HUES64 (cell line): ENCODE measurements around the gene ZNF433. TPM values are rescaled to one million over a fixed set of nuclear protein-coding genes. Genes with fewer than 3 reads are reported as not detected.
"Not testable (repeated sequence)": the region's sequence is repeated elsewhere in the genome, so short reads cannot be mapped to it uniquely, and the experiment has no call there.

Experiments used
- H3K27ac ChIP-seq: 2 replicates; pipeline ENCODE4 v1.7.0; 2013; ENCODE audit warnings: low read depth, low read length, inconsistent platforms
- H3K27me3 ChIP-seq: 2 replicates; pipeline ENCODE4 v1.6.1; 2013; ENCODE audit warnings: mild to moderate bottlenecking, low read length; ENCODE audit not compliant: insufficient read depth
- H3K36me3 ChIP-seq: 2 replicates; pipeline ENCODE4 v1.6.1; 2013; ENCODE audit warnings: mild to moderate bottlenecking, low read length; ENCODE audit not compliant: insufficient read depth
- H3K4me1 ChIP-seq: 2 replicates; pipeline ENCODE4 v1.6.1; 2013; ENCODE audit warnings: mild to moderate bottlenecking, low read length, moderate library complexity; ENCODE audit not compliant: insufficient read depth
- H3K4me3 ChIP-seq: 2 replicates; pipeline ENCODE4 v1.5.1; 2013; ENCODE audit warnings: mild to moderate bottlenecking, low read length, moderate library complexity
- H3K9ac ChIP-seq: 2 replicates; pipeline ENCODE4 v1.6.1; 2013; ENCODE audit warnings: mild to moderate bottlenecking, low read depth, low read length
- H3K9me3 ChIP-seq: 2 replicates; pipeline ENCODE4 v1.6.1; 2013; ENCODE audit warnings: low read depth, low read length; ENCODE audit not compliant: insufficient read depth
- WGBS: fragments of 150-250, 120-280 bp; methylation state at CpG from one replicate; pipeline ENCODE4 v1.1.7; 2013; ENCODE audit warnings: missing lambda C conversion rate; 5-methylcytosine and 5-hydroxymethylcytosine counted together
- polyA plus RNA-seq, 2 experiments: library from polyadenylated mRNA; stranded (reverse); fragments of 50-300 nt; gene quantifications; one replicate each; pipeline ENCODE4 v1.2.3, GENCODE V29; 2013

ZNF433 gene
- 1.4 TPM for polyA plus RNA-seq (2013, experiment 1 of 2)
- 2.2 TPM for polyA plus RNA-seq (2013, experiment 2 of 2)

DNA sequence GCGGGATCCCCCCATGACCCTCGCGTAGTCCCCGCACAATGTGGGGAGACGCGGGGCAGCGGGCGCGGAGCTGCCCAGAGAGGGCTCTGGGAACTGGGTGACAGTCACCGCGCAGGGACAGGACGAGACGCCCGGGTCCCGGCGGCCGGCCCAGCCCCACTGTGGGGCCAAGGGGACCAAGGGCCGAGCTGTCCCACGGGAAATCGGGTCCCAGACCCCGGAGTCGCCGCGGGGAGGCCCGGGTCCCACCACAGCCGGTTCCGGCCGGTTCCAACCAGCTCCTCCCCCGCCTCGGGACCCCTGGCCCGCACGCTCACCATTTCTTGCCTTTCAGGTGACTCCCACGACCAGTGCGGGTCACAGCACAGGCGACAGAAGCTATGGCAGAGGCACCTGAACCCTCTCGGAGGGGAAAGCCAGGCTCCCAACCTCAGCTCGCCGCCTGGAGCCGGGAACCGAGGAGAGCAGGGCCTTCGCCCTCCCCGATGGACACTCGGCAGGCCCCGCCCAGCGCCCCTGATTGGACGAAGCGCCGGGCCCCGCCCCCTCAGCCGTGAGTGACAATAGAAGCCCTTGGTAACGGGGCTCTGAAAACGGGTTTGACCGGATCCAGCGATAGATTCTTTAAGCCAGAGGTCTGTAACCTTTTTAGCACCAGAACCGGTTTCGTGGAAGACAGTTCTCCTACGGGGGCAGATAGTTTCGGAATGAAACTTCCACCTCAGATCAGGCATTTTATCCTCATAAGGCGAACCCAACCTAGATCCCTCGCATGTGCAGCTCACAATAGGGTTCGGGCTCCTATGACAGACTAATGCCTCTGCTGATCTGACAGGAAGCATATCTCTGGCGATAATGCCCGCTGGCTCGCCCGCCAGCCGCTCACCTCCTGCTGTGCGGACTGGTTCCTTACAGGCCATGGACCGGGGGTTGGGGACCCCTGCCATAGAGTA is at the start of gene ZNF433:
TSS of gene ZNF433 (minus strand) at position 460 of the 953 bp plus-strand sequence. CDS start at position 320, 140 bp downstream.
- Histone ChIP-seq H3K9me3 (0 out of 2 replicates have a peak, but pooled peaks cover 3% of the 10 kb centered on the region), H3K4me1 (peaks cover 6% of the 10 kb centered on the region; the same call in 1 of the 2 replicates), H3K27me3 (no peaks in the 10 kb centered on the region), H3K27ac (peak within 1 kb of the TSS; percentile 72), H3K4me3 (peak within 1 kb of the TSS; percentile 84), H3K36me3 (no peaks in the 10 kb centered on the region), H3K9ac (peak within 1 kb of the TSS; percentile 93)
- WGBS = 1% methylated on average over 68 of the region's 68 CpGs

DNA sequence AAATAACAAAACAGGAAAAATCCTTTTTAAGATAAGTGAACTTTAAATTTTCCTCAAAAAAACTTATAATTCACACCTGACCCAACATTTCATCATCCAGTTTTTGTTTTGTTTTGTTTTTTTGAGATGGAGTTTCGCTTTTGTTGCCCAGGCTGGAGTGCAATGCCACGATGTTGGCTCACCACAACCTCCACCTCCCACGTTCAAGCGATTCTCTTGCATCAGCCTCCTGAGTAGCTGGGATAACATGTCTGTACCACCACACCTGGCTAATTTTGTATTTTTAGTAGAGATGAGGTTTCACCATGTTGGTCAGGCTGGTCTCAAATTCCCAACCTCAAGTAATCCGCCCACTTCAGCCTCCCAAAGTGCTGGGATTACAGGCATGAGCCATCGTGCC is 47.9 kb upstream of the ZNF433 start:
- H3K27me3 ChIP-seq, H3K27ac ChIP-seq, H3K9ac ChIP-seq, H3K4me3 ChIP-seq, H3K4me1 ChIP-seq: not testable (repeated sequence)
- Histone ChIP-seq H3K36me3 (peaks cover 11% of the 10 kb centered on the region), H3K9me3 (peaks cover 40% of the 10 kb centered on the region)
- WGBS = 94% methylated on average over 5 of the region's 6 CpGs

DNA sequence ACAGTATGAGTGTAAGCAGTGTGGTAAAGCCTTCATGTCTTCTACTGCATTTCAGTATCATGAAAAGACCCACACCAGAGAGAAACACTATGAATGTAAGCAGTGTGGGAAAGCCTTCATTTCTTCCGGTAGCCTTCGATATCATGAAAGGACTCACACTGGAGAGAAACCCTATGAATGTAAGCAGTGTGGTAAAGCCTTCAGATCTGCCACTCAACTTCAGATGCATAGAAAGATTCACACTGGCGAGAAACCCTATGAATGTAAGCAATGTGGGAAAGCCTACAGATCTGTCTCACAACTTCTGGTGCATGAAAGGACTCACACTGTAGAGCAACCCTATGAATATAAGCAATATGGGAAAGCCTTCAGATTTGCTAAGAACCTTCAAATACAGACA is 41.9 kb upstream of the ZNF433 start:
- H3K4me3 ChIP-seq = peak overlapping the region; percentile 9
- H3K9me3 ChIP-seq = peaks cover 89% of the 10 kb centered on the region
- H3K36me3 ChIP-seq = peaks cover 63% of the 10 kb centered on the region

DNA sequence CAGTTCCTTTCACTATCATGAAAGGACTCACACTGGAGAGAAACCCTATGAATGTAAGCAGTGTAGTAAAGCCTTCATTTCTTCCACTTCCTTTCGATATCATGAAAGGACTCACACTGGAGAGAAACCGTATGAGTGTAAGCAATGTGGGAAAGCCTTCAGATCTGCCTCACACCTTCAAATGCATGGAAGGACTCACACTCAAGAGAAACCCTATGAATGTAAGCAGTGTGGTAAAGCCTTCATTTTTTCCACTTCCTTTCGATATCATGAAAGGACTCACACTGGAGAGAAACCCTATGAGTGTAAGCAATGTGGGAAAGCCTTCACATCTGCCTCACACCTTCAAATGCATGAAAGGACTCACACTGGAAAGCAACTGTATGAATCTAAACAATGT is 40.9 kb upstream of the ZNF433 start:
- not testable (repeated sequence) for H3K27me3 ChIP-seq, H3K4me1 ChIP-seq, H3K9ac ChIP-seq, H3K27ac ChIP-seq
- Histone ChIP-seq H3K36me3 (peaks cover 67% of the 10 kb centered on the region), H3K4me3 (peak overlapping the region; percentile 23), H3K9me3 (peaks cover 94% of the 10 kb centered on the region)
- 100% methylated on average over 3 of the region's 3 CpGs for WGBS

More for the DNA sequence above, 41.9 kb upstream of the ZNF433 start:
- 97% methylated on average over 3 of the region's 3 CpGs for WGBS
- no peak overlapping the region for H3K27ac ChIP-seq
- no peaks in the 10 kb centered on the region for H3K27me3 ChIP-seq
- no peaks in the 10 kb centered on the region for H3K4me1 ChIP-seq
- H3K9ac ChIP-seq = no peak overlapping the region

DNA sequence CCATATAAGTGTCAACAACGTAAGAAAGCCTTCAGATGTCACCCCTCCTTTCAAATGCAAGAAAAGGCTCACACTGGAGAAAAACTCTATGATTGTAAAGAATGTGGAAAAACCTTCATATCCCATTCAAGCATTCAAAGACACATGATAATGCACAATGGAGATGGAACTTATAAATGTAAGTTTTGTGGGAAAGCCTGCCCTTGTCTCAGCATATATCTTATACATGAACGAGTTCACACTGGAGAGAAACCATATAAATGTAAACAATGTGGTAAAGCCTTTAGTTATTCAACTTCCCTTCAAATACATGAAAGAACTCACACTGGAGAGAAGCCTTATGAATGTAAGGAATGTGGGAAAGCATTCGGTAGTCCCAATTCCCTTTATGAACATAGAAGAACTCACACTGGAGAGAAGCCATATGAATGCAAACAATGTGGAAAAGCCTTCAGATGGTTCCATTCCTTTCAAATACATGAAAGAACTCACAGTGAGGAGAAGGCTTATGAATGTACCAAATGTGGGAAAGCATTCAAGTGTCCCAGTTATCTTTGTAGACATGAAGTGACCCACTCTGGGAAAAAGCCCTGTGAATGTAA is 40.2 kb upstream of the ZNF433 start:
- Histone ChIP-seq H3K9me3 (peaks cover 94% of the 10 kb centered on the region), H3K4me3 (peak overlapping the region; percentile 21; the same call in 1 of the 2 replicates), H3K4me1 (no peaks in the 10 kb centered on the region), H3K27me3 (no peaks in the 10 kb centered on the region), H3K36me3 (peaks cover 72% of the 10 kb centered on the region), H3K27ac (no peak overlapping the region), H3K9ac (no peak overlapping the region)
- WGBS = 90% methylated on average over 2 of the region's 3 CpGs

DNA sequence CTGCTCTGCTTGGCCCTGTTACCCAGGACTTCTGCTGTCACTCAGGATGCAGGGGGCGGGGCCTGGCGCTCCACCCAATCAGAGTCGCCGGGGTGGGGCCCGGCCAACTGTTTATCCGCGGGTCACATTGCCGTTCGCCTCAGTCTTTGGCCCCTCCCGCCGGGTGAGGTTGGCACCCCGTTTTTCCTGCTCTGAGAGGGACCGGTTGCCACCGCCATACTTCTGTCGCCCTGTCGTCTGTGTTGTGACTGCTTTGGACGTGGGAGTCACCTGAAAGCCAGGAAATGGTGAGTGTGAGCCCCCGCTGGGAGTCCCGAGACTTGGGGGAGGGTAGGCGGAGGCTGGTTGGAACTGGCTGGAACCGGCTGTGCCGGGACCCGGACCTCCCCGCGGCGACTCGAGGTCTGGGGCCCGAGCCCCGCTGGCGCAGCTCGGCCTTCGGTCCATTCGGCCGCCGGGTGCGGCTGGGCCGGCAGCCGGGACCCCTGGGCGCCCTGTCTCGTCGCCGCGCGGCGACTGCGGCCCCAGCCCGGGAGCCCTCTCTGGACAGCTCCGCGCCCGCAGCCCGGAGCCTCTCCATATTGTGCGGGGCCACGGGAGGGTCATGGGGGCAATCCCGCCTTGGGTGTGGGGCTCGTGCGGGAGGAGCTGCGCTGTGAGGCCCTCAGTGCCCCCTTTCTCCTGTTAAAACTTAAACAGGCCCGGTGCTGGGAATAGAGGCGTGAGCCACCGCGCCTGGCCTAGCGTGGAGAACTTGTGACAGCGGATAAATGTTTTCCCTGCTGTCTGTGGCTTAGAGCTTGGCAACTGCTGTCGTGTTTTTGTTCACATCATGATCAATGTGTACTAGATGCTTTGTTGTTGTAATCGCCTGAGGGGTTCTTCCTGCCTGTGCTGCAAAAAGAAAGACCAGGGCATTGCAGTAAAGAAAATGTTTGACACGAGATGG is 29.4 kb upstream of the ZNF433 start, which contains the start of gene ZNF844:
TSS of gene ZNF844 (plus strand) at position 142 of the 949 bp plus-strand sequence. CDS start at position 285, 143 bp downstream.
- Histone ChIP-seq H3K9me3 (peaks cover 12% of the 10 kb centered on the region; the same call in 1 of the 2 replicates), H3K27me3 (no peaks in the 10 kb centered on the region), H3K27ac (peak within 1 kb of the TSS; percentile 71; the same call in 1 of the 2 replicates), H3K4me3 (peak within 1 kb of the TSS; percentile 85), H3K36me3 (no peaks in the 10 kb centered on the region), H3K9ac (peak within 1 kb of the TSS; percentile 84), H3K4me1 (no peaks in the 10 kb centered on the region; the same call in 1 of the 2 replicates)
- WGBS = 3% methylated on average over 66 of the region's 66 CpGs

DNA sequence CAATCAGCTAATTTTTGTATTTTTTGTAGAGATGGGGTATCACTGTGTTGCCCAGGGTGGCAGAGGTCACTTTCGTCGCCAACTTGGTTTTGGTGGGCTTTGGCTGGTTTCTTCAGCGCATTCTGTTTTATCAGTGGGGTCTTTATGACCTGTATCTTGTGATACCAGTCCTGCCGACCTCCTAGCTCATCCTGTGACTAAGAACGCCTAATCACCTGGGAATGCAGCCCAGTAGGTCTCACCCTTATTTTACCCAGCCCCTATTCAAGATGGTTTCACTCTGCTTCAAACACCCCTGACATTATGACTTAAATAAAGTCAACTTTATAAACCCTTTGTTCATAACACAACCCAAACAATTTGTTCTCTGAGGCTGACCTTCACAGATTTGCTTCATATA is 20.3 kb upstream of the ZNF433 start:
- no peak overlapping the region for H3K9ac ChIP-seq
- H3K4me1 ChIP-seq = peaks cover 8% of the 10 kb centered on the region; the same call in 1 of the 2 replicates
- H3K27me3 ChIP-seq = peaks cover 9% of the 10 kb centered on the region
- no peaks in the 10 kb centered on the region for H3K9me3 ChIP-seq
- 88% methylated on average over 5 of the region's 5 CpGs for WGBS
- H3K36me3 ChIP-seq = no peaks in the 10 kb centered on the region
- no peak overlapping the region for H3K4me3 ChIP-seq
- H3K27ac ChIP-seq = no peak overlapping the region

DNA sequence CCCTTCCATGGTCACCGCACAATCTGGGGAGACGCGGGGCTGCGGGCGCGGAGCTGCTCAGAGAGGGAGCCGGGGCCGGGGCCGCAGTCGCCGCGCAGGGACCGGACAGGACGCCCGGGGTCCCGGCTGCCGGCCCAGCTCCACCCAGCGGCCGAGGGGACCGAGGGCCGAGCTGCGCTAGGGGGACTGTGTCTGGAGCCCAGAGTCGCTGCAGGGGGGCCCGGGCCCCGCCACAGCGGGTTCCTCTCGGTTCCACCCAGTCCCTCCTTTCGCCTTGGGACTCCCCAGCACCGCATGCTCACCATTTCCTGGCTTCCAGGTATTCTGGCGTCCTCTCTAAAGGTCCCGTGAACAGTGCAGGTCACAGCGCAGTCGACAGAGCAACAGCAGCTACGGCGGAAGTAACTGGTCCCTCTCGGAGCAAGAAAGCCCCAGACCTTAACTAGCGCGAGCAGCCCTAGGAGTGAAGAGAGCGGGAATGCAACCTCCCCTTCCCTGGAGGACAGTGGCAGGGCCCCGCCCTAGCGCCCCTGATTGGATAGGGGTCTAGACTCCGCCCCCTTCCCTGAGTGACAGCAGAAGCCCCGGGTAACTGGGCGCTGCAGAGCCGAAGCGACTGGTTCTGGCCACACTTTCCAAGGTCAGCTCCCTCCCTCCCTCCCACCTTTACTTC is 17.2 kb upstream of the ZNF433 start, which contains the start of gene ZNF878:
TSS of gene ZNF878 (minus strand) at position 465 of the 673 bp plus-strand sequence. CDS start at position 305, 160 bp downstream.
- Histone ChIP-seq H3K9ac (peak within 1 kb of the TSS; percentile 85), H3K36me3 (peaks cover 5% of the 10 kb centered on the region), H3K27ac (peak within 1 kb of the TSS; percentile 84; the same call in 1 of the 2 replicates), H3K4me1 (peaks cover 8% of the 10 kb centered on the region; the same call in 1 of the 2 replicates), H3K4me3 (peak within 1 kb of the TSS; percentile 91), H3K27me3 (peaks cover 9% of the 10 kb centered on the region), H3K9me3 (peaks cover 4% of the 10 kb centered on the region; the same call in 1 of the 2 replicates)
- WGBS = under 1% methylated on average over 46 of the region's 46 CpGs

DNA sequence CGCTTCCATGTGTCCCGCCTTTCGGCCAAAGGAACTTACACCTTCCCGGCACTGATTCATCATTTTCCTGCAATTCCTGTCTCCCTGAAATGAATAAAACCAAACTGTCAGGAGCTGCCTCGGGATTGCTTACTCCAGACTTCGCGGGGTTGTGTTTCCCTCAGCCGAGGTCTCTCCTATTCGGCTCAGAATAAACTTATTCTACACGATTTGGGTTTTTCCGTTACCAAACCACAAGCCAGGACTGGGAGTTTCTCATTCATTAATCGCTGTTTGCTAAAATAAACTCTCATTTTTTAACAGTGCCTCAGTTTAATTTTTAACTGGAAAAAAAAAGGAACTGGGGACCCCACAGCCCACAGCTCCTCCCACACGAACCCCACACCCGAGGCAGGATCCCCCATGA is 16.6 kb upstream of the ZNF433 start:
- Histone ChIP-seq H3K27ac (peak overlapping the region; percentile 84; the same call in 1 of the 2 replicates), H3K4me1 (peaks cover 8% of the 10 kb centered on the region; the same call in 1 of the 2 replicates), H3K9ac (peak overlapping the region; percentile 85), H3K36me3 (peaks cover 10% of the 10 kb centered on the region), H3K4me3 (peak overlapping the region; percentile 91), H3K9me3 (peaks cover 9% of the 10 kb centered on the region), H3K27me3 (peaks cover 9% of the 10 kb centered on the region)
- 3% methylated on average over 14 of the region's 14 CpGs for WGBS

DNA sequence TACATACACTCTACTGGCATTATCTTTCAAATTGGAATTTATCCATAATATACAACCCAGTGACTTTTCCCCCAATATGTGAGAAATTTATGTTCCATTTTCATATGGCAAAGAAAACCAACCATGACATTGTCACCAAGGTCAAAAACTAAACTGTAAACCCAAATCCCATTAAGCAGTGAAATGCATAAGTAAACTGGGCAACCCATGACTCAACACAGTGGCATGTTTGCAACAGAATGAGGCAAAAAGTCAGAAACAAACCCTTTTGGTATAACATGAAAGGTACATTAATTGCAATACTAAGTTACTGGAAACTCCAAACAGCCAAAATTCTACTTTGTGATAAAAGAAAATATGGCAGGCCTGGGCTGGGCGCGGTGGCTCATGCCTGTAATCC is 12.4 kb upstream of the ZNF433 start:
- Histone ChIP-seq H3K27me3 (no peaks in the 10 kb centered on the region), H3K4me1 (no peaks in the 10 kb centered on the region), H3K9ac (no peak overlapping the region), H3K27ac (no peak overlapping the region), H3K36me3 (peaks cover 50% of the 10 kb centered on the region), H3K4me3 (no peak overlapping the region), H3K9me3 (peaks cover 46% of the 10 kb centered on the region)
- 100% methylated on average over 2 of the region's 2 CpGs for WGBS
